PC-9 (cell line): ENCODE measurements around the gene OLFM4. TPM values are rescaled to one million over a fixed set of nuclear protein-coding genes. Genes with fewer than 3 reads are reported as not detected.

Experiments used
- BruUV-seq: library from RNA; stranded (reverse); fragments of 400-500 nt; replicated peaks from 2 replicates; lab custom pipeline; 2021; lab: Mats Ljungman, UMichigan
- CTCF ChIA-PET: fragments of 300-600 bp; sonication (Branson Sonifier 250); formaldehyde crosslinking; loops from one replicate; lab custom pipeline; 2022; ENCODE audit warnings: antibody characterized with exemption; lab: Charles Lee
- POLR2A ChIA-PET: fragments of 300-600 bp; sonication (Branson Sonifier 250); formaldehyde crosslinking; loops from one replicate; lab custom pipeline; 2022; ENCODE audit warnings: antibody characterized with exemption; ENCODE audit not compliant: unreplicated experiment; lab: Charles Lee
- DNase-seq, 2 experiments: peaks; one replicate each; pipeline versions ENCODE4 v3.0.0 to v3.0.0-alpha.2; 2015 to 2022; ENCODE audit warnings: mixed read lengths in 1 of 2
- H2AFZ ChIP-seq: fragments of 200-600 bp; sonication (generic); 2 replicates; pipeline ENCODE4 v1.8.1; 2017; ENCODE audit warnings: antibody characterized with exemption
- H3F3A ChIP-seq: fragments of 200-600 bp; sonication (generic); 2 replicates; pipeline ENCODE4 v1.8.1; 2017; ENCODE audit warnings: antibody characterized with exemption, mild to moderate bottlenecking, low read depth; ENCODE audit not compliant: insufficient read depth
- H3K27ac ChIP-seq: fragments of 200-600 bp; sonication (generic); 2 replicates; pipeline ENCODE4 v1.6.1; 2016; ENCODE audit warnings: mixed run types
- H3K27me3 ChIP-seq: fragments of 200-600 bp; sonication (generic); 2 replicates; pipeline ENCODE4 v1.6.1; 2016; ENCODE audit warnings: low read depth, mixed run types; ENCODE audit not compliant: insufficient read depth
- H3K36me3 ChIP-seq: fragments of 200-600 bp; sonication (generic); 2 replicates; pipeline ENCODE4 v1.6.1; 2016; ENCODE audit warnings: low read depth, mixed run types
- H3K4me1 ChIP-seq: fragments of 200-600 bp; sonication (generic); replicated peaks from 2 replicates; pipeline ENCODE4 v1.6.1; 2016; ENCODE audit warnings: mixed run types; ENCODE audit not compliant: insufficient read depth
- H3K4me2 ChIP-seq: fragments of 200-600 bp; sonication (generic); 2 replicates; pipeline ENCODE4 v1.6.1; 2017; ENCODE audit warnings: mixed run types
- H3K4me3 ChIP-seq: fragments of 200-600 bp; sonication (generic); 2 replicates; pipeline ENCODE4 v1.6.1; 2016; ENCODE audit warnings: mixed run types
- H3K79me2 ChIP-seq: fragments of 200-600 bp; sonication (generic); 2 replicates; pipeline ENCODE4 v1.6.1; 2017; ENCODE audit warnings: low read depth, mixed run types
- H3K9me2 ChIP-seq: fragments of 200-600 bp; sonication (generic); 2 replicates; pipeline ENCODE4 v1.8.1; 2017; ENCODE audit warnings: mild to moderate bottlenecking; ENCODE audit not compliant: insufficient read depth
- H3K9me3 ChIP-seq: fragments of 200-600 bp; sonication (generic); 2 replicates; pipeline ENCODE4 v1.8.1; 2016; ENCODE audit warnings: low read depth; ENCODE audit not compliant: insufficient read depth
- H4K20me1 ChIP-seq: fragments of 200-600 bp; sonication (generic); 2 replicates; pipeline ENCODE4 v1.8.1; 2017; ENCODE audit not compliant: insufficient read depth
- EZH2 ChIP-seq: fragments of 200-600 bp; sonication (generic); IDR thresholded peaks from 2 replicates; pipeline ENCODE4 v1.8.0; 2017; ENCODE audit warnings: antibody characterized with exemption, low read depth
- intact Hi-C: fragments of 100-400 bp; cut with micrococcal nuclease; formaldehyde crosslinking; loops from one replicate; pipeline ENCODE4 v1.10.0; 2022; ENCODE audit not compliant: unreplicated experiment
- total RNA-seq: library from RNA; stranded (reverse); gene quantifications from 2 replicates; pipeline ENCODE4 v1.2.3, GENCODE V29; 2021
- TF ChIP-seq, protein P1 (sequence below): fragments of 200-600 bp; sonication (generic); conservative IDR thresholded peaks from 2 replicates; pipeline ENCODE4 v1.6.1; 2017; ENCODE audit warnings: mixed run types, antibody characterized with exemption, mild to moderate bottlenecking, moderate library complexity

Gene OLFM4
- total RNA-seq, 1 experiment from 2014 or later = not detected

DNA sequence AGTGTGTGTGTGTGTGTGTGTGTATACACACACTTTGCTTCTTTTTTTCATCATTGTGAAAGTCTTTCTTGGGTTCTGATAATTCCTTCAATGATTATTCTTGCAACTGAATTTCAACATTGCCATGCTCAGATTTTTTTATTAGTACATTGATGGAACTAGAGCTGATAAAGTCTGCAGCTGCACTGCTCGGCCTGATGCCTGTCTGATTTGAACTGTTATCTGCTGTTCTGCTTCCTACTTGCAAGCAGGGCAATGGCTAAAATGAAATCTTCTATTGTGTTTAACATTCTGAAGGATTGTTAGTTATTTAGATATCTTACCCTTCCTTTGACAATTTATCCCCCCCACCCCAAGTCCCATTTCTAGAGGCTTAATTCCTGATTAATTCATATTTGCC lies 61.3 kb downstream of the OLFM4 start:
- intact Hi-C loops = no loop called here
- H3K4me2 ChIP-seq = no peak overlapping the region
- H3K36me3 ChIP-seq = no peaks in the 10 kb centered on the region
- H3K27me3 ChIP-seq = peaks cover 5% of the 10 kb centered on the region; the same call in 1 of the 2 replicates
- H3K4me1 ChIP-seq = no peaks in the 10 kb centered on the region
- no peak overlapping the region for H3K27ac ChIP-seq
- ChIA-PET POLR2A (no interaction called here), CTCF (interaction anchor here (0.9 kb wide), 1 partner anchor 16 kb away, joined by 3 read pairs; no protein-coding TSS in a partner anchor)
- no peak for DNase-seq
- H3F3A ChIP-seq = no peaks in the 10 kb centered on the region
- H4K20me1 ChIP-seq = no peaks in the 10 kb centered on the region
- H2AFZ ChIP-seq = no peak overlapping the region
- no peaks in the 10 kb centered on the region for H3K79me2 ChIP-seq
- no TSS peak for BruUV-seq
- H3K9me2 ChIP-seq = no peaks in the 10 kb centered on the region
- no peak overlapping the region for H3K4me3 ChIP-seq
- no peaks in the 10 kb centered on the region for H3K9me3 ChIP-seq
- no peak for TF ChIP-seq EZH2
- TF ChIP-seq, protein P1, sequence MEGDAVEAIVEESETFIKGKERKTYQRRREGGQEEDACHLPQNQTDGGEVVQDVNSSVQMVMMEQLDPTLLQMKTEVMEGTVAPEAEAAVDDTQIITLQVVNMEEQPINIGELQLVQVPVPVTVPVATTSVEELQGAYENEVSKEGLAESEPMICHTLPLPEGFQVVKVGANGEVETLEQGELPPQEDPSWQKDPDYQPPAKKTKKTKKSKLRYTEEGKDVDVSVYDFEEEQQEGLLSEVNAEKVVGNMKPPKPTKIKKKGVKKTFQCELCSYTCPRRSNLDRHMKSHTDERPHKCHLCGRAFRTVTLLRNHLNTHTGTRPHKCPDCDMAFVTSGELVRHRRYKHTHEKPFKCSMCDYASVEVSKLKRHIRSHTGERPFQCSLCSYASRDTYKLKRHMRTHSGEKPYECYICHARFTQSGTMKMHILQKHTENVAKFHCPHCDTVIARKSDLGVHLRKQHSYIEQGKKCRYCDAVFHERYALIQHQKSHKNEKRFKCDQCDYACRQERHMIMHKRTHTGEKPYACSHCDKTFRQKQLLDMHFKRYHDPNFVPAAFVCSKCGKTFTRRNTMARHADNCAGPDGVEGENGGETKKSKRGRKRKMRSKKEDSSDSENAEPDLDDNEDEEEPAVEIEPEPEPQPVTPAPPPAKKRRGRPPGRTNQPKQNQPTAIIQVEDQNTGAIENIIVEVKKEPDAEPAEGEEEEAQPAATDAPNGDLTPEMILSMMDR = no peak

DNA sequence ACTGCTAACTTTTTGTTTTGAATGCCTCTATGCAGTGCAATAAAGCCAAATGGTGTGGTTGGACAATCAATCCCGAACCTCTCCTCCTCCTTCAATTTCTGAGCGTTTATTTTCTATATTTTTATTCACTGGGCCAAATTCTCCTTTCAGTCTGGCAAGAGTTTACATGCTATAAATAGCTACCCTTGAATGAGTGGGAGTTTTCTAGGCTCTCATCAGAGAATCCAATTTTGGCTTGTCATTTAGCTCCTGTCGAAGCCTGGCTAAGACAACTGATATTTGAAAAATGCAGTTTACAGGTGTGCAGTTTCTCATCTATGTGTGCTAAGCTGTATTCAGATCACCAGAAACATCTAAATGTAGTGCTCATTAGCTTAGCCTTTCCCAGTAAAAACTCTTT lies 61.8 kb downstream of the OLFM4 start:
- POLR2A ChIA-PET = no interaction called here
- Histone ChIP-seq H3K27ac (no peak overlapping the region), H3K4me3 (no peak overlapping the region), H4K20me1 (no peaks in the 10 kb centered on the region), H3K9me3 (no peaks in the 10 kb centered on the region), H2AFZ (no peak overlapping the region), H3K36me3 (no peaks in the 10 kb centered on the region), H3K27me3 (peaks cover 5% of the 10 kb centered on the region; the same call in 1 of the 2 replicates), H3K79me2 (no peaks in the 10 kb centered on the region), H3F3A (no peaks in the 10 kb centered on the region), H3K9me2 (no peaks in the 10 kb centered on the region), H3K4me1 (no peaks in the 10 kb centered on the region), H3K4me2 (no peak overlapping the region)
- no TSS peak for BruUV-seq
- DNase-seq = no peak
- CTCF ChIA-PET = interaction anchor here (0.9 kb wide), 1 partner anchor 17 kb away, joined by 3 read pairs; no protein-coding TSS in a partner anchor
- TF ChIP-seq EZH2 = no peak
- TF ChIP-seq, protein P1 = no peak
- intact Hi-C loops = no loop called here

DNA sequence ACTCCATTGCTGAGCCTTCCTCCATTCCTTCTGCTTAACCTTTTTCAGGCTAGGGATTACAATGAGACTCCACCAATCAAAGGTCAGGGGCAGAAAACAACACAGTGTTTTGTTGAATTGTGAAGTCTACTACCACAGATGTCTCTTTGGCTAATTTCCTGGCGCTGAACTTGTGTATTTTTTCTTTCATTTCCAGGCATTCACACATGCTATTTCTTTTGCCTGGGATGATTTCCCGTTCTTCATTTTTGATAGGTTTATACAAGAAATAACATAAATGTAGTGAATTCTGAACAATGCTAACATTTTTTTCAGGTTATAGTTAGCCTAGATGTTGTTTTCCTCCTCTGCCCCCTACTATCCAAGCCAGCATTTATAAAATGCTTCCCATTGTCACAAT lies 64.3 kb downstream of the OLFM4 start:
- Histone ChIP-seq H3K36me3 (no peaks in the 10 kb centered on the region), H3K27ac (no peak overlapping the region), H3K4me2 (no peak overlapping the region), H3K4me3 (no peak overlapping the region), H3F3A (no peaks in the 10 kb centered on the region), H3K4me1 (no peaks in the 10 kb centered on the region), H3K79me2 (no peaks in the 10 kb centered on the region), H3K9me2 (no peaks in the 10 kb centered on the region), H2AFZ (no peak overlapping the region), H4K20me1 (no peaks in the 10 kb centered on the region), H3K9me3 (no peaks in the 10 kb centered on the region), H3K27me3 (peaks cover 5% of the 10 kb centered on the region; the same call in 1 of the 2 replicates)
- TF ChIP-seq, protein P1 = no peak
- TF ChIP-seq EZH2 = no peak
- BruUV-seq = no TSS peak
- DNase-seq = no peak
- CTCF ChIA-PET = no interaction called here
- intact Hi-C loops = no loop called here
- POLR2A ChIA-PET = no interaction called here
